Medulla oblongata (tissue), 1 donor: Measurements from ENCODE around the gene SNX18.

Experiments
- DNase-seq: peaks from one replicate; pipeline ENCODE4 v3.0.0-alpha.2; 2015; ENCODE audit errors: extremely low spot score

The SNX18 gene

DNA sequence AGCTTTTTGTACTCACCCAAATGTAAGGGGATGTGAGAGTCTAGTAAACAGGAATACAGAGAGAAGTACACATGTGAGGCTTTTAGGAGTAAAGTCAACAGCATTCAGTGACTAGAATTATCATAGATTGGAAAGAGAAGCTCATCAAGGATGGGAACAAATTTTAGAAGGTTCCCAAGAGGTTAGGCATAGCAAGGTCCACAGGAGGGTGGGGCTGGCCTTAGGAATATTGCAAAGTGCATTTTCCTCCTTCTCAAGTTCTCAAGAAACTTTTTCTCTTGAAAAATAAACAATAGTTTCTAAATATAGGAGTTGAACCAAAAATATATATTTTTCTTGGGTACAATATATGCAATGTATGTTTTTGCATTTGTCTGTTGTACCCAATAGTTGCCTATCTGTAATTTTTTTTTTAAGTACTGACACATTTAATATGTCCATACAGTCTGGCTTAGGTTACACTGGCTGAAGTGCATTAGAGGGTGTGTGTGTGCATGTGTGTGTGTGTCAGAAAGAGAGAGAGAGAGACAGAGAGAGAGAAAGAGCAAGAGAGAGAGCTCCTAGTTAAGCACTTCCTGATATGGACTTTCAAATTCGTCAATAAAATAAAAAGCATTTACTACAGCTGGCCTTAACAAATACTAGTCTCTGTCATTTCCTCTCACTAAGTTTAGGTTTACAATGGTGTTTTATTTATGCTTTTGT is 62.2 kb downstream of the SNX18 start:
- DNase-seq, result no peak

DNA sequence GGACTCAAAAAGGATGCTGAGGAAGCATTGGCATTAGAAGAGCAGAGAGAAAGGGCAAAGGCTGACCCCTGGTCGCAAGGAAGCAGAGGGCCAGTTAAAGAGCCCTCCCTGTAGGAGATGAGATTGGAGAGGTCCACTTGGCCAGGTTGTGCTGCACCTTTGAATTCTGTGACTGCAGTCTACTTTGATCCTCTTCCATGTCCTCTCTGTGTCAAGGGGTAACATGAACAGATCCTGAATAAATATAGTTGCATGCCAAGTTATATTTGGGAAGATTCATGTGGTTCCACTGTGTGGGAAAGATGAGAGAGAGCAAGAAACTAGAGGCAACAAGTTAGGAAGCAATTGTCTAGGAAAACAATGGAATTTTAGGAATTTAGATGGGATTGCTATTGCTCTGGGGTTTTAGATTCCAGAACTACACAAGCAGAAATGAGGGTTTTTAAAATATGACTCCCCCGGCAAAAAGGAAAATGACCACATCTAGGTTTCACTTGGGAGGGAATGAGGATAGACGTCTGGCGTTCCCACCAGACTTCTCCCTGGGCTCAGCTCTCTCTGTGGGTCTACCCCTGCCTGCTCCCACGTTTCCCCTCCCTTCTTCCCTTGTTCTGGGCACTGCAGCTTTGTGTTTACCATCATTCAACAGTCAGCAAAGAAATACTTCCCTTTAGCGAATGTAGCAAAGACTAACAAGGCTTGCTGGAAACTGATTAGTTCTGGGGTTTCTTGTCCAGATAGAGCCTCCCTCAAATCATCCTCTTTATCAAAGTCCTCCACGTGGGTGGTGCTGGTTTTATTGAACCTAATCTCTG is 63.6 kb downstream of the SNX18 start:
- DNase-seq, result peak; percentile 55

DNA sequence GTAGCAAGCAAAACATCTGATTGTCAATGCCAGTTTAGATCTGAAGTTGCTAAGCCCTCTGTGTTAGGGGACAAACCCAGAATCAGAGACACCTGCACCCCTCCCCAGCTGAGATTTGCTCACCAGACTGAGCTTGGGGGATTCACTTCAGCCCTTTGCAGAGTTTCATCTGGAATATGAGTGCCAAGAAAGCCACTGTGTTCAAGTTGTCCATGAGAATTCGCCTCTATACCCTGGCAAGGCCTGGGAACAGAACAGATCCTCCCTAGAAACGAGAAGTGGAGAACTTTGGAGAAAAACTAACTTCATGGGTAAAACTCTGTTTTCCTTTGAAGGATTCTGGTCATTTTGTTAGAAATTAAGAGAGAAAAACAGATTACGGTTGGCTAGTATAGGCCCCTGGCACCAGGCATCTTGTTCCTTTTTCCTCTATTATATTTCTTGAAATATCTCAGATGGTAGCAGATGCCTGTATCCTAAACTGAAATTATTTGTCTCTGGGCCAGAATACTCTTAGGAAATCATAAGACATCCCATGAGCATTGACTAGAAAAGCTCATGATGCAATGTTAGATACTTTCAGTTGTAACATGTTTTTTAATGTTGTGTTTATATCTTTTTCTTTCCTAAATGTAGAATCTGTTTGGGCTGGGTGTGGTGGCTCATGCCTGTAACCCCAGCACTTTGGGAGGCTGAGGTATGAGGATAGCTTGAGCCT is 64.4 kb downstream of the SNX18 start:
- no peak for DNase-seq

DNA sequence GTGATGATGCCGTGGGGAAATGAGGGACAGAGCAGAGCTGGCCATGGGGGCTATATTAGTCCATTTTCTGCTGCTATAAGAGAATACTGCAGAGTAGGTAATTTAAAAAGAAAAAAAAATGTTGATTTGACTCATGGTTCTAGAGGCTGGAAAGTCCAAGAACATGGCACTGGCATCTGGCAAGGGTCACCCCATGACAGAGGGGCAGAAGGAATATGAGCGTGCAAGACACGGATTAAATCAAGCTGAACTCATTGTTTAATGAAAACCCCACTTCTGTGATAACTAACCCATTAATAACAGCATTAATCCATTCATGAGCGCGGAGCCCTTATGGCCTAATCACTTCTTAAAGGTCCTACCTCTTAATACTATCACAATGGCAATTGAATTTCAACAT is 68.8 kb downstream of the SNX18 start:
- DNase-seq, result no peak

DNA sequence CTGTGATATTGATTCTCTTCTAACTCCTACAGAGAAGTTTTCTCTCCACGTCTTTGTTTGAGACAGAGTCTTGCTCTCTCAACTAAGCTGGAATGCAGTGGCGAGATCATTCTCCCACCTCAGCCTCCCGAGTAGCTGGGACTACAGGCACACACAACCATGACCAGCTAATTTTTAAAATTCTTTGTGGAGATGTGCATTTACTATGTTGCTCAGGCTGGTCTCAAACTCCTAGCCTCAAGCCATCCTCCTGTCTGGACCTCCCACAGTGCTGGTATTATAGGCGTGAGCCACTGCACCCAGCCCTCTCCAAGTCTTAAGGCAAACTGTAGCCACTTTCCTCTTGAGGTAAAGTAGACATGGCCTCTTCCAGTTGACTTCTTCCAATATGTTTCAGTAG is 72.2 kb downstream of the SNX18 start:
- no peak for DNase-seq

DNA sequence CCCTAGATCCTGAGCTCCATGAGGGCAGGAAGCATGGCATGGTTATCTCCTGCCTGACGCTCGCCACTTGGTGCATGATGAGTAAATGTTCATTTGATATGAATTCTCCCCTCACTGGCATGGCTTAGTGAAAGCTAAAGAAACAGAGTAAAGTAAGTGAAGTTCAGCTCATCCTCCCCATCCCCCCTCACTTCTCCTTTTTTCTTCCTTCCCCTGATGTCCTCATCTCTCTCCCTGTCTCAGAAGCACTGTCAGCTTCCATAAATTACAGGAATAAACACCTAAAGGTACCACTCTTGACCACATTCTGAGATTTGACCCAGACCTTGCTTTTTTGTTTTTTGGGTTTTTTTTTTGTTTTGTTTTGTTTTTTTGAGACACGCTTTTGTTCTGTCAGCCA is 73.3 kb downstream of the SNX18 start:
- DNase-seq, result peak; percentile 62

DNA sequence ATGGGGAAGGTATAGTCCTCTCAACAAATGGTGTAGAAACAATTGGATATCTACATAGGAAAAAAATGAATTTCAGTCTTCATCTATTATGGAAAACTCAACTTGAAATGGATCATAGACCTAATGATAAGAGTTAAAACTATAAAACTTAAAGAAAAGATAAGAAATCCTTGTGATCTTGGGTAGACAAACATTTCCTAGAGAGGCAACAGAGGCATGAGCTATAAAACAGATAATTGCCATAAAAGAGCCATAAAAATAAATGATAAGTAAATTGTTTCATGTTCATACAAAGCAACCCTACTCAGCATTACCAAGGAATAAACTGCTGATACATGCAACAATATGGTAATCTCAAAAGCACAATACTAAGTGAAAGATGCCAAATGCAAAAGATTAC is 76.2 kb downstream of the SNX18 start:
- no peak for DNase-seq

DNA sequence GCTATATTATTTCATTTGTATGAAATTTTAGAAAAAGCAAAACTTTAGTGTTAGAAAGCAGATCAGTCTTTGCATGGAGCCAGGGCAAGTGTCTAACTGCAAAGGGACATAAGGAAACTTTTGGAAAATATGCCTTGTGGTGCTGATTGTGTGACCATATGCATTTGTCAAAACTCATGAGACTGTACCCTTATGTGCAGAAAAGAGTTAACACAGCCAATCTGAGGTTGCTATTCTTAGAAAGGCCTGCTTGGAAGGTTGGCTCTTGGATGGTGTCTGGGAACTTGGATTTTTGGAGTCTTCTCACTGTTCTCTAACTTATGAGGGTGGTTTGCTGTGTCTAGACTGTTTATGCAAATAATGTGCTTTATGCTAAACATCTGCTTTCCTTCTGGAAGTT is 76.6 kb downstream of the SNX18 start:
- DNase-seq, result no peak

DNA sequence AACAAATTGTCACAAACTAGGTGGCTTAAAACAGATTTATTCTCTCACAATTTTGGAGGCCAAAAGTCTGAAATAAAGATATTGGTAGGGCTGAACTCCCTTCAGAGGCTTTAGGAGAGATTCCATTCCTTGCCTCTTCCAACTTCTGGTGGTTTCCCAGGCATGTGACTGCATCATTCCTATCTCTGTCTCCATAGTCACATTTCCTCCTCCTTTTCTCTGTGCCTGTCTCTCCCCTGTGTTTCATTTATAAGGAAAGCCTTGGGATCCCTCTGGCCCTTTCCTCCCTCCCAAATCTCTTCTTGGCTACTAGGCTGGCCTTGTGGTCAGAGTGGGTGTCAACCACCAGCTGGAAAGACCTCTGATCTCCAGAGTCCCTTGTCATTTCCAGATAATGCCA is 78.2 kb downstream of the SNX18 start:
- no peak for DNase-seq
